ENCODE measurements around the gene LCN10. TPM values are rescaled to one million over a fixed set of nuclear protein-coding genes. Genes with fewer than 3 reads are reported as not detected.
A peak's percentile ranks its signal among the peaks of the same experiment; 100 is the strongest.

Gene LCN10
- total and polyA plus RNA-seq, 2 of the 13 experiments (the other 11 are each of a cell fraction or from before 2014, with no cell fraction given), result 0.53 to 0.61 TPM

DNA sequence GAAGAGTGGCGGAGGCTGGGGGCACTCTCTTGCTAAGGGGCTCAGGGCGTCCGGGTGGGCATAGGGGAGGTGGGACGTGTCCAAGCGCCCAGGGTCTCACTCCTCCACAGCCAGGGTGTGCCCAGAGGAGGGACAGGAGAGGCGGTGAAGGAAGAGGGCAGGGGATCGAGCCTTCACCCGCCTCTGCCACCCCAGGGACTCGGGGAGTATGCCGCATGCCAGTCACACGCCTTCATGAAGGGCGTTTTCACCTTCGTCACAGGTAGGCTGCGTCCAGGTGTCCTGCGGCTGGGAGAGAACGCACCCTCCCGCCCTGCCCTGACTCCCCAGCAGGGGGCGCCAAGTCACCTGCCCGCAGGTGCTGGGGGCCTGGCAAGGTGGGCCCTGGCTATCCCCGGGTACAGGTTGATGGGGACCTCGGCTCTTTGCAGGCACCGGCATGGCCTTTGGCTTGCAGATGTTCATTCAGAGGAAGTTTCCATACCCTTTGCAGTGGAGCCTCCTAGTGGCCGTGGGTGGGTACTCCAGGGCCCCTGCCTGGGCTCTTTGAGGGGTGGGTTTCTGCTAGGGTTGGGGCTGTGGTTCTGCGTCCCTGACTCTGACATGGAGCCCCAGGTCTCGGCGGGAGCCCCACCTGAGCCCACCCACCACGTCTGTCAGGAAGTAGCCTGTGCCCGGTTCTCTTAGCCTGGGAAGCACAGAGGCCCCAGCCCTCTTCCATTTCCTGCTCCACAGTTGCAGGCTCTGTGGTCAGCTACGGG is 49.0 kb upstream of the LCN10 start (continued):
- TF ChIP-seq, protein P1, sequence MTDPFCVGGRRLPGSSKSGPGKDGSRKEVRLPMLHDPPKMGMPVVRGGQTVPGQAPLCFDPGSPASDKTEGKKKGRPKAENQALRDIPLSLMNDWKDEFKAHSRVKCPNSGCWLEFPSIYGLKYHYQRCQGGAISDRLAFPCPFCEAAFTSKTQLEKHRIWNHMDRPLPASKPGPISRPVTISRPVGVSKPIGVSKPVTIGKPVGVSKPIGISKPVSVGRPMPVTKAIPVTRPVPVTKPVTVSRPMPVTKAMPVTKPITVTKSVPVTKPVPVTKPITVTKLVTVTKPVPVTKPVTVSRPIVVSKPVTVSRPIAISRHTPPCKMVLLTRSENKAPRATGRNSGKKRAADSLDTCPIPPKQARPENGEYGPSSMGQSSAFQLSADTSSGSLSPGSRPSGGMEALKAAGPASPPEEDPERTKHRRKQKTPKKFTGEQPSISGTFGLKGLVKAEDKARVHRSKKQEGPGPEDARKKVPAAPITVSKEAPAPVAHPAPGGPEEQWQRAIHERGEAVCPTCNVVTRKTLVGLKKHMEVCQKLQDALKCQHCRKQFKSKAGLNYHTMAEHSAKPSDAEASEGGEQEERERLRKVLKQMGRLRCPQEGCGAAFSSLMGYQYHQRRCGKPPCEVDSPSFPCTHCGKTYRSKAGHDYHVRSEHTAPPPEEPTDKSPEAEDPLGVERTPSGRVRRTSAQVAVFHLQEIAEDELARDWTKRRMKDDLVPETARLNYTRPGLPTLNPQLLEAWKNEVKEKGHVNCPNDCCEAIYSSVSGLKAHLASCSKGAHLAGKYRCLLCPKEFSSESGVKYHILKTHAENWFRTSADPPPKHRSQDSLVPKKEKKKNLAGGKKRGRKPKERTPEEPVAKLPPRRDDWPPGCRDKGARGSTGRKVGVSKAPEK (CRISPR knock-in tag; IDR thresholded peaks at IDR 0.05; ENCODE audit: borderline replicate concordance), result no peak
- TF ChIP-seq, protein P2, sequence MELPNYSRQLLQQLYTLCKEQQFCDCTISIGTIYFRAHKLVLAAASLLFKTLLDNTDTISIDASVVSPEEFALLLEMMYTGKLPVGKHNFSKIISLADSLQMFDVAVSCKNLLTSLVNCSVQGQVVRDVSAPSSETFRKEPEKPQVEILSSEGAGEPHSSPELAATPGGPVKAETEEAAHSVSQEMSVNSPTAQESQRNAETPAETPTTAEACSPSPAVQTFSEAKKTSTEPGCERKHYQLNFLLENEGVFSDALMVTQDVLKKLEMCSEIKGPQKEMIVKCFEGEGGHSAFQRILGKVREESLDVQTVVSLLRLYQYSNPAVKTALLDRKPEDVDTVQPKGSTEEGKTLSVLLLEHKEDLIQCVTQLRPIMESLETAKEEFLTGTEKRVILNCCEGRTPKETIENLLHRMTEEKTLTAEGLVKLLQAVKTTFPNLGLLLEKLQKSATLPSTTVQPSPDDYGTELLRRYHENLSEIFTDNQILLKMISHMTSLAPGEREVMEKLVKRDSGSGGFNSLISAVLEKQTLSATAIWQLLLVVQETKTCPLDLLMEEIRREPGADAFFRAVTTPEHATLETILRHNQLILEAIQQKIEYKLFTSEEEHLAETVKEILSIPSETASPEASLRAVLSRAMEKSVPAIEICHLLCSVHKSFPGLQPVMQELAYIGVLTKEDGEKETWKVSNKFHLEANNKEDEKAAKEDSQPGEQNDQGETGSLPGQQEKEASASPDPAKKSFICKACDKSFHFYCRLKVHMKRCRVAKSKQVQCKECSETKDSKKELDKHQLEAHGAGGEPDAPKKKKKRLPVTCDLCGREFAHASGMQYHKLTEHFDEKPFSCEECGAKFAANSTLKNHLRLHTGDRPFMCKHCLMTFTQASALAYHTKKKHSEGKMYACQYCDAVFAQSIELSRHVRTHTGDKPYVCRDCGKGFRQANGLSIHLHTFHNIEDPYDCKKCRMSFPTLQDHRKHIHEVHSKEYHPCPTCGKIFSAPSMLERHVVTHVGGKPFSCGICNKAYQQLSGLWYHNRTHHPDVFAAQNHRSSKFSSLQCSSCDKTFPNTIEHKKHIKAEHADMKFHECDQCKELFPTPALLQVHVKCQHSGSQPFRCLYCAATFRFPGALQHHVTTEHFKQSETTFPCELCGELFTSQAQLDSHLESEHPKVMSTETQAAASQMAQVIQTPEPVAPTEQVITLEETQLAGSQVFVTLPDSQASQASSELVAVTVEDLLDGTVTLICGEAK (IDR thresholded peaks at IDR 0.05), result no peak
- TF ChIP-seq, protein P2 (CRISPR knock-in tag; IDR thresholded peaks at IDR 0.05), result no peak; the same call in 1 of the 2 replicates
- no peak for TF ChIP-seq ARHGAP35 (CRISPR knock-in tag; IDR thresholded peaks at IDR 0.05; ENCODE audit: borderline replicate concordance)
- TF ChIP-seq GABPB1 (CRISPR knock-in tag; IDR thresholded peaks at IDR 0.05), result peak; percentile 40; the same call in 1 of the 2 replicates
- no peak for TF ChIP-seq SCMH1 (CRISPR knock-in tag; IDR thresholded peaks at IDR 0.05; ENCODE audit: borderline replicate concordance)
- TF ChIP-seq MEIS1 (CRISPR knock-in tag; IDR thresholded peaks at IDR 0.05; ENCODE audit: borderline replicate concordance), result 0 out of 2 replicates have a peak, but pooled peaks have one; percentile 43
- peak; percentile 91 for TF ChIP-seq HNRNPL (IDR thresholded peaks at IDR 0.05; ENCODE audit: low read depth, low read length)
- TF ChIP-seq, protein P3, sequence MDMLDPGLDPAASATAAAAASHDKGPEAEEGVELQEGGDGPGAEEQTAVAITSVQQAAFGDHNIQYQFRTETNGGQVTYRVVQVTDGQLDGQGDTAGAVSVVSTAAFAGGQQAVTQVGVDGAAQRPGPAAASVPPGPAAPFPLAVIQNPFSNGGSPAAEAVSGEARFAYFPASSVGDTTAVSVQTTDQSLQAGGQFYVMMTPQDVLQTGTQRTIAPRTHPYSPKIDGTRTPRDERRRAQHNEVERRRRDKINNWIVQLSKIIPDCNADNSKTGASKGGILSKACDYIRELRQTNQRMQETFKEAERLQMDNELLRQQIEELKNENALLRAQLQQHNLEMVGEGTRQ (IDR thresholded peaks at IDR 0.05; ENCODE audit: low read depth, low read length), result no peak
- TF ChIP-seq, protein P3 (CRISPR knock-in tag; IDR thresholded peaks at IDR 0.05; ENCODE audit: borderline replicate concordance), result no peak
- TF ChIP-seq, protein P4, sequence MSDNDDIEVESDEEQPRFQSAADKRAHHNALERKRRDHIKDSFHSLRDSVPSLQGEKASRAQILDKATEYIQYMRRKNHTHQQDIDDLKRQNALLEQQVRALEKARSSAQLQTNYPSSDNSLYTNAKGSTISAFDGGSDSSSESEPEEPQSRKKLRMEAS (IDR thresholded peaks at IDR 0.05), result no peak
- peak; percentile 39; the same call in 1 of the 2 replicates for TF ChIP-seq CBX5 (CRISPR knock-in tag; IDR thresholded peaks at IDR 0.05; ENCODE audit: borderline replicate concordance)
- no peak for TF ChIP-seq ZSCAN30 (CRISPR knock-in tag; IDR thresholded peaks at IDR 0.05)
